ENCODE data around the gene KCNMB3. TPM values are rescaled to one million over a fixed set of nuclear protein-coding genes. Genes with fewer than 3 reads are reported as not detected.

KCNMB3 gene
- total RNA-seq, 1 donor = 1.8 TPM

GRCh38 chr3:179286331-179286730, 35.4 kb upstream of the KCNMB3 start:
- TF ChIP-seq, protein P1, sequence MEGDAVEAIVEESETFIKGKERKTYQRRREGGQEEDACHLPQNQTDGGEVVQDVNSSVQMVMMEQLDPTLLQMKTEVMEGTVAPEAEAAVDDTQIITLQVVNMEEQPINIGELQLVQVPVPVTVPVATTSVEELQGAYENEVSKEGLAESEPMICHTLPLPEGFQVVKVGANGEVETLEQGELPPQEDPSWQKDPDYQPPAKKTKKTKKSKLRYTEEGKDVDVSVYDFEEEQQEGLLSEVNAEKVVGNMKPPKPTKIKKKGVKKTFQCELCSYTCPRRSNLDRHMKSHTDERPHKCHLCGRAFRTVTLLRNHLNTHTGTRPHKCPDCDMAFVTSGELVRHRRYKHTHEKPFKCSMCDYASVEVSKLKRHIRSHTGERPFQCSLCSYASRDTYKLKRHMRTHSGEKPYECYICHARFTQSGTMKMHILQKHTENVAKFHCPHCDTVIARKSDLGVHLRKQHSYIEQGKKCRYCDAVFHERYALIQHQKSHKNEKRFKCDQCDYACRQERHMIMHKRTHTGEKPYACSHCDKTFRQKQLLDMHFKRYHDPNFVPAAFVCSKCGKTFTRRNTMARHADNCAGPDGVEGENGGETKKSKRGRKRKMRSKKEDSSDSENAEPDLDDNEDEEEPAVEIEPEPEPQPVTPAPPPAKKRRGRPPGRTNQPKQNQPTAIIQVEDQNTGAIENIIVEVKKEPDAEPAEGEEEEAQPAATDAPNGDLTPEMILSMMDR (IDR thresholded peaks at IDR 0.05; ENCODE audit: extremely low read depth, low read depth, low read length) = no peak
- Histone ChIP-seq H3K4me3 (ENCODE audit: insufficient read depth, low read length) (no peak overlapping the region), H3K36me3 (ENCODE audit: insufficient read depth, low read length) (no peaks in the 10 kb centered on the region), H3K4me1 (ENCODE audit: insufficient read depth, low read length) (no peaks in the 10 kb centered on the region), H3K79me2 (ENCODE audit: insufficient read depth, low read length) (no peaks in the 10 kb centered on the region), H2AFZ (ENCODE audit: low read length) (peak overlapping the region; percentile 76), H3K27ac (ENCODE audit: low read depth, low read length) (no peak overlapping the region), H3K4me2 (ENCODE audit: insufficient read depth, low read length) (peak overlapping the region; percentile 12), H3K9me3 (ENCODE audit: low read depth, low read length) (no peaks in the 10 kb centered on the region), H3K27me3 (ENCODE audit: insufficient read depth, low read length) (no peaks in the 10 kb centered on the region), H4K20me1 (ENCODE audit: insufficient read depth, low read length) (no peaks in the 10 kb centered on the region)
- DNase-seq (ENCODE audit: insufficient read length, low spot score, missing footprints) = no peak

- Histone ChIP-seq H3K79me2 (ENCODE audit: insufficient read depth, low read length) (no peaks in the 10 kb centered on the region), H3K4me1 (ENCODE audit: insufficient read depth, low read length) (no peaks in the 10 kb centered on the region), H2AFZ (ENCODE audit: low read length) (no peak overlapping the region), H3K27ac (ENCODE audit: low read depth, low read length) (no peak overlapping the region), H3K27me3 (ENCODE audit: insufficient read depth, low read length) (no peaks in the 10 kb centered on the region), H3K36me3 (ENCODE audit: insufficient read depth, low read length) (no peaks in the 10 kb centered on the region), H4K20me1 (ENCODE audit: insufficient read depth, low read length) (no peaks in the 10 kb centered on the region), H3K9me3 (ENCODE audit: low read depth, low read length) (no peaks in the 10 kb centered on the region), H3K4me2 (ENCODE audit: insufficient read depth, low read length) (no peak overlapping the region), H3K4me3 (ENCODE audit: insufficient read depth, low read length) (no peak overlapping the region)
- no peak for DNase-seq (ENCODE audit: insufficient read length, low spot score, missing footprints)
- TF ChIP-seq, protein P1 (IDR thresholded peaks at IDR 0.05; ENCODE audit: extremely low read depth, low read depth, low read length) = no peak
Observed at GRCh38 chr3:179281825-179282224, 30.9 kb upstream of the KCNMB3 start.

- Histone ChIP-seq H3K4me2 (ENCODE audit: insufficient read depth, low read length) (no peak overlapping the region), H3K4me3 (ENCODE audit: insufficient read depth, low read length) (no peak overlapping the region), H3K9me3 (ENCODE audit: low read depth, low read length) (no peaks in the 10 kb centered on the region), H3K79me2 (ENCODE audit: insufficient read depth, low read length) (no peaks in the 10 kb centered on the region), H3K4me1 (ENCODE audit: insufficient read depth, low read length) (no peaks in the 10 kb centered on the region), H3K27me3 (ENCODE audit: insufficient read depth, low read length) (no peaks in the 10 kb centered on the region), H3K36me3 (ENCODE audit: insufficient read depth, low read length) (no peaks in the 10 kb centered on the region), H2AFZ (ENCODE audit: low read length) (no peak overlapping the region), H4K20me1 (ENCODE audit: insufficient read depth, low read length) (no peaks in the 10 kb centered on the region), H3K27ac (ENCODE audit: low read depth, low read length) (no peak overlapping the region)
- TF ChIP-seq, protein P1 (IDR thresholded peaks at IDR 0.05; ENCODE audit: extremely low read depth, low read depth, low read length) = no peak
- DNase-seq (ENCODE audit: insufficient read length, low spot score, missing footprints) = no peak
Observed at GRCh38 chr3:179279837-179280236, 28.9 kb upstream of the KCNMB3 start.

DNA sequence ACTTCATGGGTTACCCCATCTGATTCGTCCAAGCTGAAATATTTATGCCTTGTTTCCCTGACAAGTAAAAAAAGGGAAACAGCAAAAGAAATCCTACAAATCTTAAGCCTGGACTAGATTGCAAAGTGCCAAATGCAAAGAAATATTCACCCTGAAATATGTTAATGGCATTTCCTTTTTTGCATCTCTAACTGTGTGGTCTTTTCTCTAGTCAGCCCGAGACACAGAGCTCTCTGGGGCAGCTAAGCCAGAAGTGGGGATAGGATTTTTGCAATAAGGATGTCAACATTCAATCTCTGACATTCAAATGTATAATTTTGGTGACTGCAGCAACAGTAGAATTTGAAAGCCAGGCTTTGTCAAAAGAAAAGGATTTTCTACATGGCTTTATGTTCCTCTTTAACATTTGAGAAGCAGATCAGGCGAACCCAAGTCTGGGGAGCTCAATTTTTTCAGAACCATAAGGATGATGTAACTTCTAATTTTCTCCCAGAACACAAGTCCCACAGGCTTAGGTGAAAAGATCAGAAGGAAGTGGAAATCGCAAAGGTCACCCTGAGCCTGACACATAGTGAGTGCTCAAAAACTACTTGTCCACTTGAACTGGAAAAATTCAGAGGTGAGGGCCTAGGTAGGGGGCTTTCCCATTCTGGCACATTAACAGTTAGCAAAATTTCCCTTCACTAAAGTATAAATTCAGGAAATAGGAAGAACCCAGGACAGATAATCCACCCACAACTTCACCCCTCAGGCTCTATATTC, 28.2 kb upstream of the KCNMB3 start:
- H3K9me3 ChIP-seq (ENCODE audit: low read depth, low read length) = no peaks in the 10 kb centered on the region
- H3K4me3 ChIP-seq (ENCODE audit: insufficient read depth, low read length) = no peak overlapping the region
- no peaks in the 10 kb centered on the region for H3K79me2 ChIP-seq (ENCODE audit: insufficient read depth, low read length)
- no peaks in the 10 kb centered on the region for H4K20me1 ChIP-seq (ENCODE audit: insufficient read depth, low read length)
- no peaks in the 10 kb centered on the region for H3K4me1 ChIP-seq (ENCODE audit: insufficient read depth, low read length)
- H3K4me2 ChIP-seq (ENCODE audit: insufficient read depth, low read length) = no peak overlapping the region
- no peak overlapping the region for H2AFZ ChIP-seq (ENCODE audit: low read length)
- TF ChIP-seq, protein P1 (IDR thresholded peaks at IDR 0.05; ENCODE audit: extremely low read depth, low read depth, low read length) = no peak
- H3K36me3 ChIP-seq (ENCODE audit: insufficient read depth, low read length) = no peaks in the 10 kb centered on the region
- H3K27me3 ChIP-seq (ENCODE audit: insufficient read depth, low read length) = no peaks in the 10 kb centered on the region
- no peak for DNase-seq (ENCODE audit: insufficient read length, low spot score, missing footprints)
- no peak overlapping the region for H3K27ac ChIP-seq (ENCODE audit: low read depth, low read length)
